HCT116 (cell line): ENCODE data around the gene MED25.

Experiments used
- CTCF ChIP-seq, 3 experiments: fragments of 200-600 bp in 1 of 3; sonication (generic) in 1 of 3; IDR thresholded peaks in 2 of 3; conservative IDR thresholded peaks in 1 of 3; 2 replicates each; pipeline ENCODE4 v1.5.1; 2012 to 2017; ENCODE audit warnings: low read depth in 2 of 3, low read length in 2 of 3, antibody characterized with exemption in 1 of 3, borderline replicate concordance in 1 of 3, control low read depth in 1 of 3, mild to moderate bottlenecking in 1 of 3, mixed read lengths in 1 of 3, mixed run types in 1 of 3, moderate library complexity in 1 of 3; ENCODE audit not compliant: insufficient read depth in 1 of 3
- ELF1 ChIP-seq: IDR thresholded peaks from 2 replicates; pipeline ENCODE4 v1.6.1; 2012; ENCODE audit warnings: low read depth, borderline replicate concordance
- EZH2 ChIP-seq: fragments of 200-600 bp; sonication (generic); IDR thresholded peaks from 2 replicates; pipeline ENCODE4 v1.6.1; 2017; ENCODE audit warnings: antibody characterized with exemption, mixed run types
- EZH2phosphoT487 ChIP-seq: fragments of 200-600 bp; IDR thresholded peaks from 2 replicates; pipeline ENCODE4 v1.6.1; 2018; ENCODE audit warnings: antibody characterized with exemption, borderline replicate concordance
- FOSL1 ChIP-seq: IDR thresholded peaks from 2 replicates; pipeline ENCODE4 v1.6.1; 2012; ENCODE audit warnings: low read depth
- POLR2A ChIP-seq: IDR thresholded peaks from 2 replicates; pipeline ENCODE4 v1.7.0; 2011; ENCODE audit warnings: borderline replicate concordance; ENCODE audit not compliant: insufficient read depth, insufficient read length; ENCODE audit errors: extremely low read depth
- RAD21 ChIP-seq: IDR thresholded peaks from 2 replicates; pipeline ENCODE4 v1.6.1; 2012; ENCODE audit warnings: low read depth, mild to moderate bottlenecking
- SIN3A ChIP-seq: IDR thresholded peaks from 2 replicates; pipeline ENCODE4 v1.6.1; 2012; ENCODE audit warnings: low read depth
- SP1 ChIP-seq: IDR thresholded peaks from 2 replicates; pipeline ENCODE4 v1.6.1; 2012; ENCODE audit warnings: low read depth
- YY1 ChIP-seq: IDR thresholded peaks from 2 replicates; pipeline ENCODE4 v1.6.1; 2011; ENCODE audit warnings: low read length, low read depth, moderate library complexity, mild to moderate bottlenecking; ENCODE audit not compliant: insufficient replicate concordance; ENCODE audit errors: extremely low read depth
- TF ChIP-seq, protein P1 (sequence below): IDR thresholded peaks from 2 replicates; pipeline ENCODE4 v1.6.1; 2011; ENCODE audit warnings: mild to moderate bottlenecking, low read length, moderate library complexity; ENCODE audit not compliant: insufficient replicate concordance; ENCODE audit errors: extremely low read depth

GRCh38 chr19:49793561-49793840, 24.6 kb upstream of the MED25 start:
- no peak for TF ChIP-seq POLR2A
- no peak for TF ChIP-seq ELF1
- TF ChIP-seq SIN3A = no peak
- TF ChIP-seq SP1 = peak; percentile 25; the same call in 1 of the 2 replicates
- no peak for TF ChIP-seq RAD21
- TF ChIP-seq CTCF (IDR thresholded peaks at IDR 0.05 in 2 of 3, conservative IDR thresholded peaks at IDR 0.05 in 1 of 3; ENCODE audit: borderline replicate concordance in 1 of 3, insufficient read depth in 1 of 3, low read depth in 2 of 3, low read length in 2 of 3) = no peak
- TF ChIP-seq EZH2phosphoT487 = no peak
- TF ChIP-seq EZH2 = no peak
- TF ChIP-seq, protein P1, sequence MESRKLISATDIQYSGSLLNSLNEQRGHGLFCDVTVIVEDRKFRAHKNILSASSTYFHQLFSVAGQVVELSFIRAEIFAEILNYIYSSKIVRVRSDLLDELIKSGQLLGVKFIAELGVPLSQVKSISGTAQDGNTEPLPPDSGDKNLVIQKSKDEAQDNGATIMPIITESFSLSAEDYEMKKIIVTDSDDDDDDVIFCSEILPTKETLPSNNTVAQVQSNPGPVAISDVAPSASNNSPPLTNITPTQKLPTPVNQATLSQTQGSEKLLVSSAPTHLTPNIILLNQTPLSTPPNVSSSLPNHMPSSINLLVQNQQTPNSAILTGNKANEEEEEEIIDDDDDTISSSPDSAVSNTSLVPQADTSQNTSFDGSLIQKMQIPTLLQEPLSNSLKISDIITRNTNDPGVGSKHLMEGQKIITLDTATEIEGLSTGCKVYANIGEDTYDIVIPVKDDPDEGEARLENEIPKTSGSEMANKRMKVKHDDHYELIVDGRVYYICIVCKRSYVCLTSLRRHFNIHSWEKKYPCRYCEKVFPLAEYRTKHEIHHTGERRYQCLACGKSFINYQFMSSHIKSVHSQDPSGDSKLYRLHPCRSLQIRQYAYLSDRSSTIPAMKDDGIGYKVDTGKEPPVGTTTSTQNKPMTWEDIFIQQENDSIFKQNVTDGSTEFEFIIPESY = no peak
- no peak; the same call in none of the 2 replicates for TF ChIP-seq FOSL1
- no peak for TF ChIP-seq YY1
